HEK293 (cell line): ENCODE results near the gene MRTFA.

Experiments
- CTCF ChIA-PET: fragments of 350-600 bp; formaldehyde crosslinking; extraction: SDS; loops from one replicate; lab custom pipeline; 2021; ENCODE audit warnings: antibody characterized with exemption; lab: Yijun Ruan, JAX
- POLR2A ChIA-PET: fragments of 300-600 bp; formaldehyde crosslinking; extraction: SDS; loops from one replicate; lab custom pipeline; 2020; ENCODE audit warnings: antibody characterized with exemption, inconsistent platforms; lab: Yijun Ruan, JAX
- H3K27ac ChIP-seq: fragments of 200-500 bp; sonication (Bioruptor generic); 2 replicates; pipeline ENCODE4 v1.5.1; 2014; ENCODE audit warnings: low read depth, low read length, control low read depth, inconsistent platforms; ENCODE audit errors: extremely low read depth
- H3K36me3 ChIP-seq, 2 experiments: fragments of 200-500 bp in 1 of 2; sonication (Bioruptor generic) in 1 of 2; 1 replicate in 1 of 2; 2 replicates in 1 of 2; pipeline ENCODE4 v1.5.1; 2014 to 2017; ENCODE audit warnings: inconsistent platforms in 2 of 2, low read length in 2 of 2; ENCODE audit not compliant: control insufficient read depth in 2 of 2, insufficient read depth in 1 of 2
- H3K4me1 ChIP-seq: fragments of 200-500 bp; sonication (Bioruptor generic); 2 replicates; pipeline ENCODE4 v1.5.1; 2014; ENCODE audit warnings: mild to moderate bottlenecking, low read length, inconsistent platforms; ENCODE audit not compliant: control insufficient read depth, insufficient read depth
- H3K4me3 ChIP-seq: 2 replicates; pipeline ENCODE4 v1.5.1; 2011; ENCODE audit warnings: low read depth, mild to moderate bottlenecking, control low read depth, low read length, moderate library complexity
- H3K9me3 ChIP-seq: fragments of 200-500 bp; sonication (Bioruptor generic); 2 replicates; pipeline ENCODE4 v1.5.1; 2014; ENCODE audit warnings: low read depth, low read length, inconsistent platforms; ENCODE audit not compliant: control insufficient read depth, insufficient read depth
- EGR2 ChIP-seq: fragments of 450-650 bp; formaldehyde crosslinking; IDR thresholded peaks from 2 replicates; pipeline ENCODE4 v1.5.1; 2016; ENCODE audit warnings: low read depth, missing biosample characterization, missing genetic modification characterization
- FEZF1 ChIP-seq: fragments of 450-650 bp; formaldehyde crosslinking; IDR thresholded peaks from 2 replicates; pipeline ENCODE4 v1.5.1; 2016; ENCODE audit warnings: missing biosample characterization, missing genetic modification characterization
- GFI1B ChIP-seq: fragments of 450-650 bp; formaldehyde crosslinking; IDR thresholded peaks from 2 replicates; pipeline ENCODE4 v1.5.1; 2016; ENCODE audit warnings: missing biosample characterization, missing genetic modification characterization
- GLIS2 ChIP-seq: fragments of 450-650 bp; formaldehyde crosslinking; IDR thresholded peaks from 2 replicates; pipeline ENCODE4 v1.5.1; 2016; ENCODE audit warnings: missing biosample characterization, missing genetic modification characterization
- KLF1 ChIP-seq: fragments of 450-650 bp; formaldehyde crosslinking; IDR thresholded peaks from 2 replicates; pipeline ENCODE4 v1.5.1; 2016; ENCODE audit warnings: missing biosample characterization, missing genetic modification characterization
- KLF8 ChIP-seq: fragments of 450-650 bp; formaldehyde crosslinking; IDR thresholded peaks from 2 replicates; pipeline ENCODE4 v1.5.1; 2016; ENCODE audit warnings: missing biosample characterization, missing genetic modification characterization
- OVOL3 ChIP-seq: fragments of 450-650 bp; formaldehyde crosslinking; IDR thresholded peaks from 2 replicates; pipeline ENCODE4 v1.5.1; 2016; ENCODE audit warnings: missing biosample characterization, missing genetic modification characterization
- ZBTB8A ChIP-seq: fragments of 450-650 bp; formaldehyde crosslinking; IDR thresholded peaks from 2 replicates; pipeline ENCODE4 v1.5.1; 2016; ENCODE audit warnings: missing biosample characterization, missing genetic modification characterization
- ZFP37 ChIP-seq: fragments of 450-650 bp; formaldehyde crosslinking; IDR thresholded peaks from 2 replicates; pipeline ENCODE4 v1.5.1; 2016; ENCODE audit warnings: missing biosample characterization, missing genetic modification characterization
- ZNF169 ChIP-seq: fragments of 450-650 bp; formaldehyde crosslinking; IDR thresholded peaks from 2 replicates; pipeline ENCODE4 v1.5.1; 2016; ENCODE audit warnings: missing biosample characterization, missing genetic modification characterization
- ZNF202 ChIP-seq: fragments of 450-650 bp; formaldehyde crosslinking; IDR thresholded peaks from 2 replicates; pipeline ENCODE4 v1.5.1; 2016; ENCODE audit warnings: missing biosample characterization, missing genetic modification characterization, borderline replicate concordance
- ZNF24 ChIP-seq: fragments of 450-650 bp; formaldehyde crosslinking; IDR thresholded peaks from 2 replicates; pipeline ENCODE4 v1.5.1; 2016; ENCODE audit warnings: missing biosample characterization, missing genetic modification characterization
- ZNF266 ChIP-seq: fragments of 450-650 bp; formaldehyde crosslinking; IDR thresholded peaks from 2 replicates; pipeline ENCODE4 v1.5.1; 2016; ENCODE audit warnings: missing biosample characterization, missing genetic modification characterization, low read depth
- ZNF341 ChIP-seq: fragments of 450-650 bp; formaldehyde crosslinking; IDR thresholded peaks from 2 replicates; pipeline ENCODE4; 2016; ENCODE audit warnings: low read depth, missing biosample characterization, missing genetic modification characterization
- ZNF521 ChIP-seq: fragments of 450-650 bp; formaldehyde crosslinking; IDR thresholded peaks from 2 replicates; pipeline ENCODE4 v1.5.1; 2017; ENCODE audit warnings: missing biosample characterization, mild to moderate bottlenecking, missing genetic modification characterization
- ZNF529 ChIP-seq: fragments of 450-650 bp; formaldehyde crosslinking; IDR thresholded peaks from 2 replicates; pipeline ENCODE4 v1.5.1; 2017; ENCODE audit warnings: missing genetic modification characterization, missing biosample characterization; ENCODE audit not compliant: insufficient replicate concordance
- ZNF658 ChIP-seq: fragments of 450-650 bp; formaldehyde crosslinking; IDR thresholded peaks from 2 replicates; pipeline ENCODE4; 2016; ENCODE audit warnings: missing biosample characterization, missing genetic modification characterization
- ZNF776 ChIP-seq: fragments of 450-650 bp; formaldehyde crosslinking; IDR thresholded peaks from 2 replicates; pipeline ENCODE4 v1.5.0; 2017; ENCODE audit warnings: missing biosample characterization, missing genetic modification characterization, borderline replicate concordance
- ZNF792 ChIP-seq: fragments of 450-650 bp; formaldehyde crosslinking; IDR thresholded peaks from 2 replicates; pipeline ENCODE4 v1.5.1; 2016; ENCODE audit warnings: missing biosample characterization, missing genetic modification characterization
- TF ChIP-seq, protein P1 (sequence below): fragments of 450-650 bp; formaldehyde crosslinking; IDR thresholded peaks from 2 replicates; pipeline ENCODE4 v1.5.1; 2016; ENCODE audit warnings: missing biosample characterization, missing genetic modification characterization, borderline replicate concordance

Gene MRTFA

DNA sequence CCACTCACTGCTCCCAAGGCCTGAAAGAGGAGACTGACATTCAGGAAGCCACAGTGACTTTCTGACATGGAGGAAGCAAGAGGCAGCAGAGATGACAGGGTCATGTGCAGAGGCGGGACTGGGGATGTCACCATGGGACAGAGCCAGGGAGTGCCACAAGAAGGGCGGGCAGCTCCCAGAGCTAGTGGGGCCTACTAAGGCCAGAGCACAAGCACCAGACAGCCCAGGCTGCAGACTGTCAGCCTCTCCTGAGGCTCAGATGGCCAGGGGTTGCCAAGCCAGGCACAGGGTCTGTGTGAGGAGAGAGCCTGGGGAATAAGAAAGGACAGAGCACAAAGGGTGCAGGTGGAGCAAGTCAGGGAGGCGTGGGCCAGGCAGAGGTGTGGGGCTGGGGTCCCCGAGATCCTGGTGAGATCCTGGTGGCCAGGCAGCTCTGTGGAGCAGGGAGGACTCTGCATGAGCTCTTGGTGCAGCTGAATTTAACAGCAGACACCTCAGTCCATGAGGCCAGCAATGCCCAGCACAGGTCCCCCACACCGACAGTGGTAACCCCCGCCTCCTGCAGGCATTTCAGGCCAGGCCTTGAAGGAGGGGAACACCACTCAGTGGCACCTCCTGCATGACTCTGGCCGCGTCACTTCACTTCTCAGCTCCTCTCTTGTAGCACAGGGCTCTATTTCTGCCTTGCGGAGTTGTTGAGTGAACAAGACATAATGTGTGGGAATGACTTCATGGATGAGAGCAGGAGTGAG lies 213.8 kb downstream of the MRTFA start (continued):
- TF ChIP-seq ZNF529 (tag by site-specific recombination): no peak

- Histone ChIP-seq H3K9me3 (no peaks in the 10 kb centered on the region), H3K4me3 (no peak overlapping the region), H3K4me1 (no peaks in the 10 kb centered on the region), H3K36me3 (peaks cover 4 to 95% of the 10 kb centered on the region in 2 experiments; a peak in 2 of 3 replicates), H3K27ac (no peak overlapping the region)
- TF ChIP-seq ZNF24 (tag by site-specific recombination) (no peak), ZNF521 (tag by site-specific recombination) (no peak), ZFP37 (tag by site-specific recombination) (no peak), FEZF1 (no peak), KLF1 (tag by site-specific recombination) (no peak), OVOL3 (tag by site-specific recombination) (no peak), ZNF792 (tag by site-specific recombination) (no peak), KLF8 (tag by site-specific recombination) (no peak), ZNF266 (tag by site-specific recombination) (no peak), ZBTB8A (tag by site-specific recombination) (no peak), ZNF341 (no peak), ZNF776 (tag by site-specific recombination) (no peak)
- TF ChIP-seq, protein P1, sequence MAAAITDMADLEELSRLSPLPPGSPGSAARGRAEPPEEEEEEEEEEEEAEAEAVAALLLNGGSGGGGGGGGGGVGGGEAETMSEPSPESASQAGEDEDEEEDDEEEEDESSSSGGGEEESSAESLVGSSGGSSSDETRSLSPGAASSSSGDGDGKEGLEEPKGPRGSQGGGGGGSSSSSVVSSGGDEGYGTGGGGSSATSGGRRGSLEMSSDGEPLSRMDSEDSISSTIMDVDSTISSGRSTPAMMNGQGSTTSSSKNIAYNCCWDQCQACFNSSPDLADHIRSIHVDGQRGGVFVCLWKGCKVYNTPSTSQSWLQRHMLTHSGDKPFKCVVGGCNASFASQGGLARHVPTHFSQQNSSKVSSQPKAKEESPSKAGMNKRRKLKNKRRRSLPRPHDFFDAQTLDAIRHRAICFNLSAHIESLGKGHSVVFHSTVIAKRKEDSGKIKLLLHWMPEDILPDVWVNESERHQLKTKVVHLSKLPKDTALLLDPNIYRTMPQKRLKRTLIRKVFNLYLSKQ: no peak
- ChIA-PET POLR2A (interaction anchor here (0.5 kb wide), 1 partner anchor 166 kb away, joined by 3 read pairs; no protein-coding TSS in a partner anchor), CTCF (no interaction called here)
Measured at GRCh38 chr22:40421941-40422340, 214.6 kb downstream of the MRTFA start.

GRCh38 chr22:40421082-40421350 lies 215.5 kb downstream of the MRTFA start:
- no peak overlapping the region for H3K27ac ChIP-seq
- H3K36me3 ChIP-seq: peaks cover 4 to 95% of the 10 kb centered on the region in 2 experiments; a peak in 2 of 3 replicates
- POLR2A ChIA-PET: interaction anchor here (0.5 kb wide), 1 partner anchor 398 kb away, joined by 3 read pairs; no protein-coding TSS in a partner anchor
- H3K4me1 ChIP-seq: no peaks in the 10 kb centered on the region
- TF ChIP-seq ZNF658 (tag by site-specific recombination) (no peak), ZNF202 (tag by site-specific recombination) (no peak), EGR2 (tag by site-specific recombination) (no peak), GLIS2 (tag by site-specific recombination) (peak; percentile 2; the same call in 1 of the 2 replicates), GFI1B (tag by site-specific recombination) (no peak), ZNF169 (tag by site-specific recombination) (no peak)
- TF ChIP-seq, all 188 proteins: peak for 1
- Histone ChIP-seq H3K4me3 (no peak overlapping the region), H3K9me3 (no peaks in the 10 kb centered on the region)
- CTCF ChIA-PET: interaction anchor here (0.7 to 0.9 kb wide), 2 partner anchors 66 to 567 kb away, joined by 3 to 6 read pairs; no protein-coding TSS in a partner anchor
